ENCODE measurements around the gene URB1. TPM values are rescaled to one million over a fixed set of nuclear protein-coding genes. Genes with fewer than 3 reads are reported as not detected.

URB1 gene
- total and polyA plus RNA-seq, 2 of the 8 experiments (the other 6 are each of a cell fraction or from before 2014, with no cell fraction given), result 8.1 to 28.9 TPM

DNA sequence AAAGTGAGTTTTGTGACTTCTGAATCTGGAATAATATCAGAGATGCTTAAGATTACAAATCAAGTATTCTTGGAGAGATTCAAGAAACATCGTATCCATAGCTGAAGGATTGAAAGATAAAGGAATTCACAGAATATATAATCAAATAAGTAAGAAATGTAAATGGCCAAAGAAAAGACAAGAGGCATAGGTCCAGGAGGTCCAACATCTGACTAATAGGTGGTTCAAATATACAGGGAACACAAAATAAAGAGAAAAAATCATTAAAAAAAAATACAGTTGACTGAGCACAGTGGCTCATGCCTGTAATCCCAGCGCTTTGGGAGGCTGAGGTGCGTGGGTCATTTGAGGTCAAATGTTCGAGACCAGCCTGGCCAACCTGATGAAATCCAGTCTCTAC lies 107.3 kb downstream of the URB1 start (continued):
- TF ChIP-seq CHD7 (IDR thresholded peaks at IDR 0.05; ENCODE audit: insufficient replicate concordance, low read length), result no peak
- TF ChIP-seq PHF8 (conservative IDR thresholded peaks at IDR 0.05; ENCODE audit: low read depth, low read length), result no peak
- TF ChIP-seq SIN3A (conservative IDR thresholded peaks at IDR 0.05 in 1 of 2, IDR thresholded peaks at IDR 0.05 in 1 of 2; ENCODE audit: low read depth in 1 of 2, low read length in 2 of 2), result no peak
- no peak for TF ChIP-seq JUN (IDR thresholded peaks at IDR 0.05; ENCODE audit: low read depth, low read length)
- TF ChIP-seq POLR2AphosphoS5 (IDR thresholded peaks at IDR 0.05; ENCODE audit: low read depth, low read length), result no peak
- TF ChIP-seq SRF (IDR thresholded peaks at IDR 0.05; ENCODE audit: low read depth, low read length), result no peak
- no peak for TF ChIP-seq EP300 (IDR thresholded peaks at IDR 0.05; ENCODE audit: borderline replicate concordance in 1 of 2, low read depth in 2 of 2, low read length in 2 of 2)
- no peak for TF ChIP-seq RNF2 (IDR thresholded peaks at IDR 0.05; ENCODE audit: borderline replicate concordance, low read depth, low read length, missing control alignments, poor library complexity, severe bottlenecking)
- no peak for TF ChIP-seq MAX (IDR thresholded peaks at IDR 0.05)
- TF ChIP-seq RFX5 (IDR thresholded peaks at IDR 0.05; ENCODE audit: borderline replicate concordance, low read depth, low read length), result no peak
